GM21367 (cell line): ENCODE results near the gene RASSF10.

Experiments used
- ATAC-seq: cut with Tn5 transposase; IDR thresholded peaks from one replicate; pipeline ENCODE4 v1.9.1; 2021; ENCODE audit not compliant: unreplicated experiment

RASSF10 gene

DNA sequence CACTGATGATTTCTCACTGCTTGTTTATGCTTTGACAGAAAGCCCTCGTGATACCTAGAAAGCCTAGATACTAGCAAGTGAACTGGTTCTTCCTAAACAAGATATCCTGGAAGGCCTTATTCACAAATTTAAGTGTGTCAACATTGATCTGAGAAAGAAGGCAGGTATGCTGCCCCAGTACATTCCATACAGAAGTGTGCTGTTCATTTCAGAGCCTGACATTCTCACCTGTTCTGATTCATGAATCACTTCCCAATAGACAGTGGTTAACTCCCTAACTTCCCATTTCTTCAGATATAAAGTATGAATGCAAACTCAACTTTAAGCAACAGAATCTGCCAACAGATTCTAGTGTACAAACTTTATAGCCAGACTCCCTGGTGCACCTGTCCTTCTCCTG is 15.5 kb upstream of the RASSF10 start:
- no peak for ATAC-seq

DNA sequence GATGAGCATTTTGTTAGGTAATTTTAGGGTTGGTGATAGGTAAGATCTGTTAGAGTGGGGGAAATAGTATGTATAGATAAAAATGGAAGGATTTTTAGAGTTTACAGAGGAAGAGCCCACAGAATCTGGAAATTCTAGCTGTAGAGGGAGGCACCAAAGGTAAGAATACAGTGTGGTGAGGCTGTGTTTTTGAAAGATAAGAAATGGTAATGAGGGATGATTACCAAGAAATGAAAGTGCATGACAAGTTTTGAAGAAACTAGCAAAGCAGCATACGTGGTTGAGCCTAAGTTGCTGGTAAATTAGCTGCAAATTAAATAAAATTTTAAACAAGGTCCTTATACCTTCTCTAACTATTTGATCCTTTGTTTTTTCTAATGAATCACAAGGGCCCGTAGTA is 14.6 kb upstream of the RASSF10 start:
- no peak for ATAC-seq

DNA sequence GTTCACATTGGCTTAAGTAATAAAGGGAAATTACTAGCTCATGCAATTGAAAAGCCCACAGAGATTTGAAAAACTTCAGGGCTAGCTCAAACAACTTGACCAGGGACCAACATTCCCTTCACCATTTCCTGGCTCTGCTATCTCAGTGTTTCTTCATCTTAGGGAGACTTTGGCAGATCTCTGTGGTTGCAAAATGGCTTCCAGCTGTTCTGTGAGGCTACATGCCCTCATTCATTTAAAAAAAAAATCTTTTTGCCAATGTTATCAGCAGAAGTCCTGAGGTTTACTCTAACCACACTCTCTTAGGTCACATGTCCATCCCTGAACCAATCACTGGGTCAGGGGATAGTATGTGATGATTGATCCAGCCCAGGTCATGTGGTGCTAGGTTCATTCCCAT is 13.9 kb upstream of the RASSF10 start:
- no peak for ATAC-seq

DNA sequence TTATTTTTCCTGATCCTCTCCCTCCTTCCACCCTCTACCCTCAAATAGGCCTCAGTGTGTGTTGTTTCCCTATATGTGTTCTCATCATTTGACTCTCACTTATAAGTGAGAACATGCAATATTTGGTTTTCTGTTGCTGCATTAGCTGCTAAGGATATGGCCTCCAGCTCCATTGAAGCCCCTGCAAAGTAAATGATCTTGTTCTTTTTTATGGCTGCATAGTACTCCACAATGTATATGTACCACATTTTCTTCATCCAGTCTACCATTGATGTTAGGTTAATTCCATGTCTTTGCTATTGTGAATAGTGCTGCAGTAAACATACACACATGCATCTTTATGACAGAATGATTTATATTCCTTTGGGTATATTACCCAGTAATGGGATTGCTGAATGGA is 13.3 kb upstream of the RASSF10 start:
- ATAC-seq, result no peak

DNA sequence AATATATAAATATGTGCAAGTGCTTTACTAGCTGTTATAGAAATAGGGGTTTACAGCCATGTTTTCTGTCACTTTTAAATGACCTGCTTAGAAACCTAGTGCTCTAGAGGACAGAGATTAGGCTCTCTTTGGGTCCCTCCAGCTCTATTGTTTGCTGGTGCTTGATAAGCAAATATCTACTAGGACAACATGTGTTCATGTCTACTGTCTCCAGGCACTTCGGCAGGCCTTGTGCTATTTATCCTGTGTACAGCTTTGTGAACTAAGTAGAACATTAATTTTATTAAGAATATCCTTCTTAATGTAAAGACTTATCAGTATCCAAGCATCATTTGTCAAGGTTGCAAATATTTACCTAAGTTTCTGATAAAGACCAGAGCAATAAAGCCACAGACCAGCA is 11.9 kb upstream of the RASSF10 start:
- no peak for ATAC-seq

DNA sequence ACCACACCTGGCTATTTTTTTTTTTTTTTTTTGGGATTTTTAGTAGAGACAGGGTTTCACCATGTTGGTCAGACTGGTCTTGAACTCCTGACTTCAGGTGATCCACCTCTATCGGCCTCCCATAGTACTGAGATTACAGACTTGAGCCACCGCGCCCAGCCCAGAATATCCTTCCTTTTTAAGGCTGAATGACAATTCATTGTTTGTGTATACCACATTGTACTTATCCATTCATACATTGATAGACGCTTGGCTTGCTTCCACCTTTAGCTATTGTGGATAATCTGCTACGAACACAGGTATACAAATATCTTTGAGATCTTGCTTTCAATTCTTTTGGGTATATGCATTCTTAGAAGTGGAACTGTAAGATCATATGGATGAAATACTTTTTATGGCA is 10.8 kb upstream of the RASSF10 start:
- ATAC-seq, result no peak

DNA sequence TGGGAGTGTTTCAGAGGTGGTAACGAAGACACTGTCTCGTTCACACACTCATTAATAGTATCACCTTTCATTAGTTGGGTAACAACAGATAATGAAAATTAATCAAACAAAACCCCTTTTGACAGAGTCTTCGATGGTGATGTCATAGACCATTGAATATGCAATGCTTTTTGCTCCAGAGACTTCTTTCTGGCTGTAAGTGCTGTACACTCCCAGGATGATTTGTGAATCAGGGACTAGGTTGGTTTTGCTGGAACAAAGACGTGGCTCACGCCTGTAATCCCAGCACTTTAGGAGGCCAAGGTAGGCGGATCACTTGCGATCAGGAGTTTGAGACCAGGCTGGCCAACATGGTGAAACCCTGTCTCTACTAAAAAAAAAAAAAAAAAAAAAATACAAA is 9.5 kb upstream of the RASSF10 start:
- no peak for ATAC-seq

DNA sequence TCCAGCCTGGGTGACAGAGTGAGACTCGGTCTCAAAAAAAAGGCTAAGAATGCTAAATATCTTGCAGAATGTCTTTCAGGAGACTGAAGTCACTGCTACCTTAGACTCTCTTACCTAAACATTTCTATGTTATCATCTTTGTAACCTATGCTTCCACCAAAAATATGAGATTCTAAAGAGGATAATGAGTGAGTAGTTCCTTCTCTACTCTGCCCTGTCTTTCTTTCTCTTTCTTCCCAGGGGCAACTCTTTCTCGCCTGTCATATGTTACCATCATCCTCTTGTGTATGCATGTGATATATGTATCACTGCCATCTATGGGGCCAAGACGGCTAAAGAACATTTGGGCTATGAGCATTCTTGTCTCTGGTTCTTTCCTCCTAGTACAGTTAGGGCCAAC is 9.0 kb upstream of the RASSF10 start:
- ATAC-seq, result no peak

DNA sequence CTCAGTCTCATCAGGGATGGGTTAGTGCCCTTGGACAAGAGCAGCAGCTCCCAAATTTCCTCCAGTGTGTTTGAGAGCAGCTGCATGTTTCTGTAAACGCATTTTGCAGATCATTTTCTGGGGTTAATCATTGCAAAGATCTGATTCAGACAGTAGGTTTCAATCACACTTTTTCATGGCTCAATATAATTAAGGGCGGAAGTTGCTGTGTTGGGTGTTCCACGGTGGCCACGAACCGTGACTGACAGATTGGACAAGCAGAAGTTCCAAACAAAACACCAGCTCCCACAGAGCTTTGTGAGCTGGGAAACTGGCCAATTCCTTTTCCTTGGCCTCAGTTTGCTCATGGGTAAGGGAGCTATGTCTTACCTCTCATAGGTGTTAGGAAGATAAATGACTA is 8.4 kb upstream of the RASSF10 start:
- ATAC-seq, result no peak

DNA sequence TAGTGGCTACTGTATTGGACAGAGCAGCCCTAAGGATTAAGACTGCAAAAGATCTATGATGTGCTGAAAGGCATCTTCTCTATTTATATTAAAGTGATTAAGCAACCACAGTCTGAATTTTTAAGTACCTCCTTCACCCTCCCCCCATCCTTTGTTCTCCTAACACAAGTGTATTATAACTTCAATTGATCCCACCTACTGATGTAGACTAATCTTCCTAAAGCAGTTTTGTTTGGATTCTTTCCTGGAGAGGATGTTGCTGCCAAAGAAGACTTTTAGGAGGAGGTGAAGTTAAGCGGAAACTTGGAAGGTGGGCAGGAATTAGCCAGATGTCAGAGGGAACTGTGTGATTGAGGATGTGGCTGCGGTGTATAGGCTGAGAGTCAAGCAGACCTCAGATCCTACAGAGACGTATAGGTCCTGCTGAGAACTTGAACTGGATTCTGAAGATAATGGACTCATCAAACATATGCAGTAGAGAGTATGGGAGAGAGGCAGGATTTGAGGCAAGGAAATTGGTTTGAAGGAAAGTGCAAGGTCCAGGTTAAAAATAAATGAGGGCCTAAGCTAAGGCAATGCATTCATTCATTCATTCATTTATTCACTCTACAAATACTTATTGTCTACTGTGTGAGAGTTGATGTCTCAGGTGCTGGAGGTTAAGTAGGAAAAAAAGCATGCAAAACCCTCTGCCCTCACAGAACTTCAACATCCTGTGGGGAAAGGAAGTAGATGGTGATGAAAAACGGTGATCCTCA is 5.2 kb upstream of the RASSF10 start:
- no peak for ATAC-seq

DNA sequence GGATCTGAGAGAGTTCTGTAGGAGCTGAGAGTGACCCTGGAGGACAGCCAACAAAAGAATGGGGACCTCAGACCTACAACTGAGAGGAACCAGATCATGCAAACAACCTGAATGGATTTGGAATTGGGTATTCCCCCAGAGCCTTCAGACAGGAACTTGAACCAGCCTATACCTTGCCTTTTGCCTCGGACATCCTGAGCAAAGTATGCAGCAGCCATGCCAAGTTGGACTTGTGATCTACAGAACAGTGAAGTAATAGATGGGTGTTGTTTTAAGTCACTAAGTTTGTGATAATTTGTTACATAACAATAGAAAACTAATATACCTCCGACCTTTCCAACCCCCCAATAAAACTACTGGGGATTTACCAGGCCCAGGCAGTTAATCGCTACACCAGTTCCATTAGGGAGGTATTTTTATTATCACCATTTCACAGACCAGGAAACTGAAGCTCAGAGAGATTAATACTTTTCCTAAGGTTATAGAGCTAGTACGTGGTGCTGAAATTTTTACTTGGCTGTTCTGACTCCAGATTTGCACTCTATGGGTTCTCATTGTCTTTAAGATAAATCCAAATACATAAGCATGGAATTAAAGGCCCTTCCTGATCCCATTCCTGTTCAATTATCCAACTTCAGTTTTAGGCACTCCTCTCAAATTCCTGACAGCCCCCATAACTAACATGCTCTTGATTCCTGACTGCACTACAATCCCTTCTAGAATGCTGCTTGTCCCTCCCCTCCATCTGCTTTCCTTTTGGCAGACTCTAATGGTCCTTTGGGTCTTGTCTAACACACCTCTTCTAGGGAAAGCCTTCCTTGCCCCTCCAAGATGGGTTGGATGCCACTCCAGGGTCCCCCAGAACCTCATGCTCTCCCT is 1.7 kb upstream of the RASSF10 start:
- ATAC-seq, result no peak

DNA sequence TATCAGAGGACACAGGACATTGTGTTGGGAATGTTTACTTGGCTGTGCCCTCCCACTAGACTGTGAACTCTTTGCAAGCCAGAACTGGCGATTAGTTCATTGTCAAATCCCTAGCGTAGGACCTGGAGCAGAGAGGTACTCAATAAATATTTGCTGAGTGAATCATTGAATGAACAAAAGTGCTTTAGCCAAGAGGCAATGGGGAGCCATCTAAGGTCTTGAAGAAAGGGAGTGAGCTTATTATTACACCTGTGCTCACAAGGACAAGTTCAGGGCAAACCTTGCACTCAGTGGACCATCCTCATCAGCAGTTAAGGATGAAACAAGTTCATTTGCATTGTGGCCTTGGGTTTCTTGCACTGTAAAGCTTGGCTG is 1.1 kb upstream of the RASSF10 start:
- no peak for ATAC-seq

DNA sequence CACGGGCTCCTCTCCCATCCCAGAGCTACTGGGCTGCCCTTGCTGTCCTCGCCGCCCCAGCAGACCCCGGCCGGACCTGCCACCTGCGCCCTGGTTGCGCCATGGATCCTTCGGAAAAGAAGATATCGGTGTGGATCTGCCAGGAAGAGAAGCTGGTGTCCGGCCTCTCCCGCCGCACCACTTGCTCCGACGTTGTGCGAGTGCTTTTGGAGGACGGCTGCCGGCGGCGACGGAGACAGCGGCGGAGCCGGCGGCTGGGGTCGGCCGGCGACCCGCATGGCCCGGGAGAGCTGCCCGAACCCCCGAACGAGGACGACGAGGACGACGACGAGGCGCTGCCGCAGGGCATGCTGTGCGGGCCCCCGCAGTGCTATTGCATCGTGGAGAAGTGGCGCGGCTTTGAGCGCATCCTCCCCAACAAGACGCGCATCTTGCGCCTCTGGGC is 382 bp downstream of the RASSF10 start:
- ATAC-seq, result no peak

DNA sequence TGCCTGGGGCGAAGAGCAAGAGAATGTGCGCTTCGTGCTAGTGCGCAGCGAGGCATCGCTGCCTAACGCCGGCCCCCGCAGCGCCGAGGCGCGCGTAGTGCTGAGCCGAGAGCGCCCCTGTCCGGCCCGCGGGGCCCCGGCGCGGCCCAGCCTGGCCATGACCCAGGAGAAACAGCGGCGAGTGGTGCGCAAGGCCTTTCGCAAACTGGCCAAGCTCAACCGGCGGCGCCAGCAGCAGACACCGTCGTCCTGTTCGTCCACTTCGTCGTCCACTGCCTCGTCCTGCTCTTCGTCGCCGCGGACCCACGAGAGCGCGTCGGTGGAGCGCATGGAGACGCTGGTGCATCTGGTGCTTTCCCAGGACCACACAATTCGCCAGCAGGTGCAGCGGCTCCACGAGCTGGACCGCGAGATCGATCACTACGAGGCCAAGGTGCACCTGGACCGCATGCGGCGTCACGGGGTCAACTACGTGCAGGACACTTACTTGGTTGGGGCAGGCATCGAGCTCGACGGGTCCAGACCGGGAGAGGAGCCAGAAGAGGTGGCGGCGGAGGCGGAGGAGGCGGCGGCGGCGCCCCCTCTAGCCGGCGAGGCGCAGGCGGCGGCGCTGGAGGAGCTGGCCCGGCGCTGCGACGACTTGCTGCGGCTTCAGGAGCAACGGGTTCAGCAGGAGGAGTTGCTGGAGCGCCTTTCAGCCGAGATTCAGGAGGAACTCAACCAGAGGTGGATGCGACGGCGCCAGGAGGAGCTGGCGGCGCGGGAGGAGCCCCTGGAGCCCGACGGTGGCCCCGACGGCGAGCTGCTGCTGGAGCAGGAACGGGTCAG is 1.0 kb downstream of the RASSF10 start:
- ATAC-seq, result no peak

DNA sequence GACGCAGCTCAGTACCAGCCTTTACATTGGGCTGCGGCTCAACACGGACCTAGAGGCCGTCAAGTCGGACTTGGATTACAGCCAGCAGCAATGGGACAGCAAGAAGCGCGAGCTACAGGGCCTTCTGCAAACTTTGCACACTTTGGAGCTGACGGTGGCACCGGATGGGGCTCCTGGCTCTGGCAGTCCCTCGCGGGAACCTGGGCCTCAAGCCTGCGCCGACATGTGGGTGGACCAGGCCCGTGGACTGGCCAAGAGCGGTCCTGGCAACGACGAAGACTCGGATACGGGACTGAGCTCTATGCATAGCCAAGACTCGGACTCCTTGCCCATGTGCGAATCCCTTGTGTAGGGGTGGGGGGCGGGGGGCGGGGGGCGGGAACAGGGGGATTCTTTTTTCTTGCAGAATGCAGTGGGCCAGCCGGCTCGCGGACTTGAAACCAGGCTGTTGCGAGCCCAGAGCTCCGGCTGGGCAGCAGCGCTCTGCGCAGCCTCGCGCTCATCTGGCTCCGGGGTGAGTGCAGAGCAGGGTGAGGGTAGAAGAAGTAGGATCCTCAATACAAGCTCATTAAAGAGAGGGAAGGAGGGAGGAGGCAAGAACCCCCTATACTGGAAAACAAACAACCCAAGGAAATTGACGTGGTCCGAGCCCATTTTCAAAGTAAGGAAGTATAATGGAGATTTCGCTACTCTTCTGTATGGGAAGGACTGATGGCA is 1.8 kb downstream of the RASSF10 start:
- no peak for ATAC-seq

DNA sequence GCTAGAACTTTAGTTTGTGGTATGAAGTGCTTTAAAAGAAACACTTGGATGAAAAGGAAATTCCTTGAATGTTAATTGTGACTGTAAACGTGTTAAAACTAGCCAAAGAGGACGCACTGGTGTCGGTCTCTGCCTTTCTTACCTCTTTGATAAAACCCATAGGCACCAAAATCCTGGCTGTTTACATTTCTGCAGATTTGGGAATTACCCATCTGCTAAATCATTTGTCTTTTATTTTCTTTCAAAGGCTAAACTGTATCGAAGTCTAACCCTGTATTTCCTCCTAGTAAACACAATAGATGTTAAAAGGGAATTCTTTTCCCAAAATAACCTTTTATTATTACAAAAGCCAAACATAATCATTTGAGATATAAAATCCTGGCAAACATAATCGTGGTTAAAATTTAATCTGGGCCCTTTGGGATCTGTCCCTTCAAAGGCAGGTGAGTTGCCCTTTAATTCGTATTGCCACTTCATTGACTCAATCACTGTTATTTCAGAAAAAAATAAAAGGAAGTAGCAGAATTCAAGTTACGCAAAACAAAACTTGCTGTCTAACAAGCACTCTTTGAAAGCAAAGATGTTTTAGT is 2.4 kb downstream of the RASSF10 start:
- ATAC-seq, result no peak

DNA sequence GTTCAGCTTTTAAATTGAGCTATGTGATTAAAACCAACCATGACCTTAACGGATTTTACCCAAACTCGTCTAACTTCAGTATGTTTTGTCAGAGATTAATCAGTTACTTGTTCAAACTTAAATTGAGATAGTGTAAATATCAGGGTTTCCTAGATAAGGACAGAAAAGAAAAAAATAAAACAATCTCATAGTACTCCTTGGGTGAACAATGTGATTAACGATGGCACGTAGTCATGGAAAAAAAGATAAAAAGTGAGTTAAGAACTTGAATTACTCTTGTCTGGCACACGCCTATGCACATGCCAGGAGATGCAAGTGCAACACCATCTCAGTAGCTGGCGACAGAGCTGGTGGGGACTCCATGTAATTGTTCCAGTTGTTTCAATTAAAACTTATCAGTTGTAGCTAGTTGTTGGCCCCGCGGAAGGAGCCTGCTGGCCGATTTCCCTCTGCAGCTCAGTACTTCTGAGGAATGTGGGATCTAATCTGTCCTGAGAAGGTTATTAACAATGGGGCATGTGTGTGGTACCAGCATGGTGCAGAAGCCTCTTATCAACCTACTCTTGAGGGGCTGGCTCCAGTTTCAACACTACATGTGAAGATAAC is 3.0 kb downstream of the RASSF10 start:
- no peak for ATAC-seq

DNA sequence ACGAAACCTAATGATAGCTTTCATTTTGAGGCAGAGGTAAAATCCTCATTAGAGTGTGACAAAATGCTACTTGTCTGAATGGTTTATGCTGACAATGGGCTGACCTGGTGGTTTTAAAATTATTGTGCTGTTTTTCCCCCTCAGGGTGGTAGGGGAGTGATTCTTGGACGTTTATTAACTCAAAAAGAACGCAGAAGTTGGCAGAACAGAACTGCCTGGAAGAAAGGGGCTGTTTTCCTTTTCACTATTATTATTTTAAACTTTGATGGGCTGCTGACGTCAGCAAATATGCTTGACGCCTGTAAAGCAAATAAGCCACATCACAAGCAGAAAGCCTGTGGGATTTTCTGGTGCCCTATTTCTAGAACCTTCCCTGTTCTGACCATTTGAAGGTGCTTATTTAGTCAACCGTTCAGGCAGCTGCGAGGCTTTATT is 4.0 kb downstream of the RASSF10 start:
- no peak for ATAC-seq

DNA sequence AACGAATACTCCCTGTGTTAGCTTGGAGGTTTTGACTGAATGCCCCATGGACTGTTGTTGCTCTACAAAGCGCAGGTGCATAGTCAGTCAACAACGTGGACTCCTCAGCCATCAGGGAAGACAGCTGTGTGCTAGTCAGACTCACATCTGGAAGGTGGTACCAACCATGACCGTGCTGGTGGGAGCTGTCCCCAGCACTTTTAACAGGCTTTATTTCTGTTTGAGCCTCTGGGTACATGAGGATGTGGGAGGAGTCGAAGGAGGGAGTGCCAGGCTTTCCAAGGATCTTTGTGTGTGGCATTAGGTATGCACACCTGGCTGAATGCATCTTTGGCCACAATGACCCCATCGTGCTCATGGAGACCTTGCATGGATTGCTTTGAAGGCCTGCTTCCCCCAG is 6.6 kb downstream of the RASSF10 start:
- no peak for ATAC-seq

DNA sequence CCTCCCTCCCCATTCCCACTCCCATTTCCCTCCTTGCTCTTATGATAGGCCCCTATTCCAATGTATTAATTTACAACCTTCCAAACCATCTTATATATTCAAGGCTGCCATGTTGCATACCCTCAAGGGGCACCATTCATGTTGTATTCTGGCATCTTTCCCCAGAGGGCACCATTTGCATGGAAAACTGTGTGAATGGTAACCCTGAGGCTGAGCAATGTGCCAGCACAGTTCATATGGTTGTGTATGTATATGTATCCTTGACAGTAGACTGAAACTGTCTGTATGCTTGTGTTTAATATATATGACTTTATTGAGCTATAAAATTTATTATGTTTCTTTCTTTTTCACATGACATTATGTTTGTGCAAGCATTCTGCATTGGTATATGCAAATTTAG is 7.3 kb downstream of the RASSF10 start:
- no peak for ATAC-seq
